Ishikawa (cell line): ENCODE results near the gene ZMYND12.

Experiments
- CEBPB ChIP-seq: IDR thresholded peaks from 2 replicates; pipeline ENCODE4 v1.6.1; 2012
- EGR1 ChIP-seq: IDR thresholded peaks from 2 replicates; pipeline ENCODE4 v1.6.1; 2012
- EP300 ChIP-seq: IDR thresholded peaks from 2 replicates; pipeline ENCODE4 v1.6.1; 2012; ENCODE audit warnings: borderline replicate concordance
- FOXM1 ChIP-seq: IDR thresholded peaks from 2 replicates; pipeline ENCODE4 v1.6.1; 2012; ENCODE audit warnings: low read depth, borderline replicate concordance
- MAX ChIP-seq: IDR thresholded peaks from 2 replicates; pipeline ENCODE4 v1.6.1; 2012
- NFIC ChIP-seq: IDR thresholded peaks from 2 replicates; pipeline ENCODE4 v1.6.1; 2012
- RAD21 ChIP-seq: IDR thresholded peaks from 2 replicates; pipeline ENCODE4 v1.6.1; 2012; ENCODE audit warnings: low read depth
- REST ChIP-seq: IDR thresholded peaks from 2 replicates; pipeline ENCODE4 v1.6.1; 2012; ENCODE audit warnings: low read depth, mild to moderate bottlenecking
- TAF1 ChIP-seq: IDR thresholded peaks from 2 replicates; pipeline ENCODE4 v1.6.1; 2012; ENCODE audit warnings: low read depth, mild to moderate bottlenecking
- TCF12 ChIP-seq: IDR thresholded peaks from 2 replicates; pipeline ENCODE4 v1.6.1; 2012; ENCODE audit warnings: low read depth
- TEAD4 ChIP-seq: IDR thresholded peaks from 2 replicates; pipeline ENCODE4 v1.6.1; 2012
- USF1 ChIP-seq: IDR thresholded peaks from 2 replicates; pipeline ENCODE4 v1.6.1; 2012
- YY1 ChIP-seq: IDR thresholded peaks from 2 replicates; pipeline ENCODE4 v1.6.1; 2012; ENCODE audit warnings: low read depth
- ZBTB7A ChIP-seq: IDR thresholded peaks from 2 replicates; pipeline ENCODE4 v1.6.1; 2012; ENCODE audit warnings: low read depth

- TF ChIP-seq TAF1 (no peak), FOXM1 (no peak), YY1 (no peak), TEAD4 (no peak), EP300 (no peak), TCF12 (no peak), ZBTB7A (no peak), NFIC (no peak), MAX (no peak), RAD21 (no peak), CEBPB (no peak), REST (no peak), EGR1 (no peak), USF1 (no peak)
Observed at GRCh38 chr1:42434340-42434739, 21.5 kb downstream of the ZMYND12 start.
